RWPE2 (cell line): Measurements from ENCODE around the gene SAP130.

ENCODE experiments used
- ATAC-seq: fragments of 200-7000 bp; cut with Tn5 transposase; 3 replicates; pipeline ENCODE4 v1.9.1; 2021; ENCODE audit warnings: low read depth
- DNase-seq: peaks from one replicate; pipeline ENCODE4 v3.0.0-alpha.2; 2020; ENCODE audit warnings: low spot score
- H3K27ac ChIP-seq: fragments of 450-650 bp; 2 replicates; pipeline ENCODE4 v1.5.1; 2017; ENCODE audit warnings: mild to moderate bottlenecking; ENCODE audit not compliant: poor library complexity, severe bottlenecking
- H3K27me3 ChIP-seq: fragments of 250-450 bp; sonication (Bioruptor Pico); 2 replicates; pipeline ENCODE4 v1.5.1; 2021; ENCODE audit warnings: mild to moderate bottlenecking, moderate library complexity; ENCODE audit not compliant: insufficient read depth, poor library complexity, severe bottlenecking
- H3K36me3 ChIP-seq: fragments of 250-450 bp; sonication (Bioruptor Pico); 2 replicates; pipeline ENCODE4 v1.5.1; 2020; ENCODE audit warnings: low read depth, mild to moderate bottlenecking, moderate library complexity
- H3K4me1 ChIP-seq: fragments of 250-450 bp; sonication (Bioruptor Pico); 2 replicates; pipeline ENCODE4 v1.5.1; 2021; ENCODE audit warnings: mild to moderate bottlenecking, moderate library complexity; ENCODE audit not compliant: insufficient read depth, poor library complexity, severe bottlenecking
- H3K4me3 ChIP-seq: fragments of 250-450 bp; sonication (Bioruptor Pico); 2 replicates; pipeline ENCODE4 v1.5.1; 2021; ENCODE audit warnings: mild to moderate bottlenecking, moderate library complexity; ENCODE audit not compliant: severe bottlenecking
- H3K9me3 ChIP-seq: fragments of 250-450 bp; sonication (Bioruptor Pico); 2 replicates; pipeline ENCODE4 v1.5.1; 2021; ENCODE audit warnings: mild to moderate bottlenecking, moderate library complexity; ENCODE audit not compliant: severe bottlenecking
- CTCF ChIP-seq: fragments of 450-650 bp; IDR thresholded peaks from one replicate; pipeline ENCODE4 v1.5.1; 2017; ENCODE audit warnings: mild to moderate bottlenecking, moderate library complexity; ENCODE audit not compliant: poor library complexity, severe bottlenecking

Gene SAP130

GRCh38 chr2:127985026-127985734 is 42.7 kb downstream of the SAP130 start:
- DNase-seq (no peak), ATAC-seq (no peak)
- no peak overlapping the region for H3K27ac ChIP-seq
- no peaks in the 10 kb centered on the region for H3K4me1 ChIP-seq
- H3K4me3 ChIP-seq = no peak overlapping the region
- H3K36me3 ChIP-seq = peaks cover 68% of the 10 kb centered on the region
- no peaks in the 10 kb centered on the region for H3K9me3 ChIP-seq
- H3K27me3 ChIP-seq = no peaks in the 10 kb centered on the region
- TF ChIP-seq CTCF = no peak

DNA sequence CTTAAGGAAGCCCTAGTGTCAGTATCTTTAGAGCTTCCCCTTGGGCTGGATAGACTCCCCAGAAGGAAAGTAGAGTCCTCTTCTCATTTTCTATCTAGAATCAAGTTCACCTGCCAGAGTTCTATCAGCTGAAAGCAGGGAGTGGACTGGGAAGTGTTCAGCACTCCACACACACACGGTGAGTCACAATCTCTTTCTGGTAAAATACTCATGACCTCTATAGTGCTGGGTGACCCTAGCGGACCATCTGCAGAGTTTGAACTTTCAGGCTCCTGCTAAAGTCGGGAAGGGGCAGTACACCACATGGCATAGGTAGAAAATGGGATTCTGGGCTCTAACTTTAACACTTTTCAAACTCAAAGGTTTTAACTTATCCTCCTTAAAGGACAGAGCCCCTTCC is 43.3 kb downstream of the SAP130 start:
- peaks cover 62% of the 10 kb centered on the region for H3K36me3 ChIP-seq
- TF ChIP-seq CTCF = no peak
- H3K4me3 ChIP-seq = no peak overlapping the region
- ATAC-seq (no peak), DNase-seq (no peak)
- H3K27me3 ChIP-seq = no peaks in the 10 kb centered on the region
- no peaks in the 10 kb centered on the region for H3K9me3 ChIP-seq
- H3K4me1 ChIP-seq = no peaks in the 10 kb centered on the region
- no peak overlapping the region for H3K27ac ChIP-seq

DNA sequence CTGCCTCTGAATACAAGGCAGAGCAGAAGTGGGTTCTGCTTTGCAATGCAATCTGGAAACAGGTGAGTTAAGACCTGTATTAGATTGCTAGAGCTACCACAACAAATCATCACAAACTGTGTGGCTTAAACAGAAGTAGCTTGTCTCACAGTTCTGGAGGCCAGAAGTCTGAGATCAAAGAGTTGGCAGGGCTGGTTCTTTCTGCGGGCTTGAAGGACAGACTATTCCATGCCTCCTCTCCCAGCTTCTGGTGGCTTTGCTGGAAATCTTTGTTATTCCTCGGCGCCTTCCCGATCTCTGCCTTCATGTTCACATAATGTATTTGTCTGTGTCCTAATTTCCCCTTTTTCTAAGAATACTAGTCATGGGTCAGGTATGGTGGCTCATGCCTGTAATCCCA is 58.4 kb downstream of the SAP130 start:
- peaks cover 6% of the 10 kb centered on the region for H3K36me3 ChIP-seq
- no peak overlapping the region for H3K27ac ChIP-seq
- no peaks in the 10 kb centered on the region for H3K9me3 ChIP-seq
- no peak for TF ChIP-seq CTCF
- DNase-seq (no peak), ATAC-seq (no peak)
- no peaks in the 10 kb centered on the region for H3K27me3 ChIP-seq
- no peaks in the 10 kb centered on the region for H3K4me1 ChIP-seq
- H3K4me3 ChIP-seq = no peak overlapping the region

GRCh38 chr2:127968610-127969339 is 59.1 kb downstream of the SAP130 start:
- H3K9me3 ChIP-seq = no peaks in the 10 kb centered on the region
- no peak overlapping the region for H3K27ac ChIP-seq
- no peak for TF ChIP-seq CTCF
- ATAC-seq (no peak), DNase-seq (no peak)
- H3K36me3 ChIP-seq = peaks cover 5% of the 10 kb centered on the region
- H3K27me3 ChIP-seq = no peaks in the 10 kb centered on the region
- H3K4me1 ChIP-seq = no peaks in the 10 kb centered on the region
- H3K4me3 ChIP-seq = no peak overlapping the region

GRCh38 chr2:127961729-127962128 is 66.1 kb downstream of the SAP130 start:
- Histone ChIP-seq H3K4me3 (no peak overlapping the region), H3K27me3 (no peaks in the 10 kb centered on the region), H3K9me3 (peaks cover 4% of the 10 kb centered on the region), H3K27ac (no peak overlapping the region), H3K36me3 (peaks cover 16% of the 10 kb centered on the region), H3K4me1 (no peaks in the 10 kb centered on the region)
- TF ChIP-seq CTCF = no peak
- no peak for DNase-seq
- ATAC-seq = no peak
